ENCODE measurements around the gene UQCR11.

Gene UQCR11

GRCh38 chr19:1636325-1637236 lies 31.3 kb upstream of the UQCR11 start:
- DNase-seq (ENCODE audit: low read depth, low spot score), result no peak

GRCh38 chr19:1634938-1635243 lies 29.6 kb upstream of the UQCR11 start:
- no peak for DNase-seq (ENCODE audit: low read depth, low spot score)

- DNase-seq (ENCODE audit: low read depth, low spot score), result no peak
Measured at GRCh38 chr19:1634242-1634937, 29.1 kb upstream of the UQCR11 start.

GRCh38 chr19:1633269-1633826 lies 28.1 kb upstream of the UQCR11 start:
- DNase-seq (ENCODE audit: low read depth, low spot score), result no peak

- no peak for DNase-seq (ENCODE audit: low read depth, low spot score)
Measured at GRCh38 chr19:1632462-1633268, 27.4 kb upstream of the UQCR11 start.

GRCh38 chr19:1631557-1632100 lies 26.4 kb upstream of the UQCR11 start:
- DNase-seq (ENCODE audit: low read depth, low spot score), result no peak

GRCh38 chr19:1630811-1631210 lies 25.5 kb upstream of the UQCR11 start:
- no peak for DNase-seq (ENCODE audit: low read depth, low spot score)

GRCh38 chr19:1630012-1630411 lies 24.8 kb upstream of the UQCR11 start:
- no peak for DNase-seq (ENCODE audit: low read depth, low spot score)

GRCh38 chr19:1629256-1629808 lies 24.1 kb upstream of the UQCR11 start:
- no peak for DNase-seq (ENCODE audit: low read depth, low spot score)

- DNase-seq (ENCODE audit: low read depth, low spot score), result no peak
Measured at GRCh38 chr19:1627194-1627593, 21.9 kb upstream of the UQCR11 start.

- no peak for DNase-seq (ENCODE audit: low read depth, low spot score)
Measured at GRCh38 chr19:1626417-1627010, 21.3 kb upstream of the UQCR11 start.

GRCh38 chr19:1624458-1624857 lies 19.2 kb upstream of the UQCR11 start:
- peak; percentile 18 for DNase-seq (ENCODE audit: low read depth, low spot score)

- DNase-seq (ENCODE audit: low read depth, low spot score), result no peak
Measured at GRCh38 chr19:1622541-1622940, 17.3 kb upstream of the UQCR11 start.

- DNase-seq (ENCODE audit: low read depth, low spot score), result no peak
Measured at GRCh38 chr19:1622007-1622406, 16.7 kb upstream of the UQCR11 start.

- DNase-seq (ENCODE audit: low read depth, low spot score), result no peak
Measured at GRCh38 chr19:1621574-1621973, 16.3 kb upstream of the UQCR11 start.

- DNase-seq (ENCODE audit: low read depth, low spot score), result no peak
Measured at GRCh38 chr19:1621021-1621420, 15.8 kb upstream of the UQCR11 start.

GRCh38 chr19:1620502-1620901 lies 15.2 kb upstream of the UQCR11 start:
- DNase-seq (ENCODE audit: low read depth, low spot score), result no peak

GRCh38 chr19:1619703-1620102 lies 14.4 kb upstream of the UQCR11 start:
- no peak for DNase-seq (ENCODE audit: low read depth, low spot score)

GRCh38 chr19:1619094-1619439 lies 13.8 kb upstream of the UQCR11 start:
- DNase-seq (ENCODE audit: low read depth, low spot score), result no peak

GRCh38 chr19:1618157-1619093 lies 13.2 kb upstream of the UQCR11 start:
- no peak for DNase-seq (ENCODE audit: low read depth, low spot score)
